Activated CD8-positive, alpha-beta memory T cell treated with anti-CD3 and anti-CD28 coated beads, Interleukin-2, amount 10 ng/mL, durations not matched to agents 7 days and 5 days (primary cell): ENCODE data around the gene ZDHHC24. TPM values are rescaled to one million over a fixed set of nuclear protein-coding genes. Genes with fewer than 3 reads are reported as not detected.
A peak's percentile ranks its signal among the peaks of the same experiment; 100 is the strongest.

Experiments
- ATAC-seq: fragments of 150-1000 bp; cut with Tn5 transposase; one replicate; pipeline ENCODE4 v1.10.0; 2021; ENCODE audit warnings: moderate library complexity
- CTCF ChIA-PET: fragments of 350-600 bp; sonication (Branson Sonifier 250); formaldehyde crosslinking; loops from one replicate; lab custom pipeline; 2021; ENCODE audit warnings: antibody characterized with exemption; lab: Charles Lee
- DNase-seq: peaks from one replicate; pipeline ENCODE4 v3.0.0-alpha.2; 2020
- H3K27ac Mint-ChIP-seq: one replicate; pipeline ENCODE4 v1.8.0; 2021; ENCODE audit warnings: mild to moderate bottlenecking, mixed read lengths
- H3K27me3 Mint-ChIP-seq: one replicate; pipeline ENCODE4 v1.8.0; 2021; ENCODE audit warnings: mixed read lengths
- H3K36me3 Mint-ChIP-seq: one replicate; pipeline ENCODE4 v1.8.0; 2021; ENCODE audit warnings: mild to moderate bottlenecking, mixed read lengths
- H3K4me1 Mint-ChIP-seq: one replicate; pipeline ENCODE4 v1.8.0; 2021; ENCODE audit warnings: mixed read lengths
- H3K4me3 Mint-ChIP-seq: one replicate; pipeline ENCODE4 v1.8.0; 2021; ENCODE audit warnings: mild to moderate bottlenecking, moderate library complexity, mixed read lengths
- H3K9me3 Mint-ChIP-seq: one replicate; pipeline ENCODE4 v1.8.0; 2022; ENCODE audit warnings: low read depth, mixed read lengths
- total RNA-seq, 2 experiments: library from RNA; stranded (reverse); gene quantifications; one replicate each; pipeline ENCODE4 v1.2.3, GENCODE V29; 2021

ZDHHC24 gene
- total RNA-seq, 2 experiments from 2014 or later: 18.7 to 19.8 TPM

DNA sequence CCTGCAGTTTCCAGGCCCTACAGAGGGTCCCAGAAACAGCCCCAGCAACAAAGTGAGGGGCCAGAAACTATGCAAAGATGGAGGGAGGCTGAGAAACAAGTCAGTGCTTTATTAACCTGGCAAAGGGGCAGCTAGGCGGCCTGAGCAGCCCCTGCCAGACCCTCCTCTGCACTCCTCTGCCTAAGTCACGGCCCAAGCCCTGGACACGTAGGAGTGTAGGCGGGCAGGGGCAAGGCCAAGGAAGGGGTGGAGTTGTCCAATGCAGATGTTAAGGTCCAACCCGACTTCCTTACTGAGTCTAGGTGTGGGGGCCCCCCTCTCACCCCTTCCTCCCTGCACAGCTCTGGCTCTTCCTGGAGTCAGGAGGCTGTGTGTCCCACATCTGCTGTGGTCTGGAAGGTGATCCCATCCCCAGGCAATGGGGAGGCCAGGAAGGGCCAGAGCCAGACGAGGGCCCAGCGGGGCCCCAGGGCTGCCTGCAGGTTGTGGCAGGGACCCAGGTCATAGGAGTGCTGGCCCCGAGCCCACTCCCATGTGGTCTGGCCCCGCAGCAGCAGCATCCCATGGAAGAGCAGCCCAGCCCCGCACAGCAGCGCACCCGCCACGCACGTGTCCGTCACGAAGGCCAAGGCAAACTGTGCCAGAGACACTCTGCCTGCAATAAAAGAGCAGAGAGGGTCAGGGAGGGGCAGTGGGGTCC lies 6.5 kb downstream of the ZDHHC24 start:
- CTCF ChIA-PET: no interaction called here
- H3K27me3 Mint-ChIP-seq: no peaks in the 10 kb centered on the region
- no peak overlapping the region for H3K27ac Mint-ChIP-seq
- H3K4me3 Mint-ChIP-seq: no peak overlapping the region
- H3K4me1 Mint-ChIP-seq: peaks cover 21% of the 10 kb centered on the region
- peaks cover 19% of the 10 kb centered on the region for H3K36me3 Mint-ChIP-seq
- ATAC-seq (no peak), DNase-seq (no peak)
- no peaks in the 10 kb centered on the region for H3K9me3 Mint-ChIP-seq

- no peak overlapping the region for H3K27ac Mint-ChIP-seq
- CTCF ChIA-PET: interaction anchor here (0.6 to 1.4 kb wide), 2 partner anchors 83 to 146 kb away, joined by 3 read pairs; no protein-coding TSS in a partner anchor
- no peaks in the 10 kb centered on the region for H3K27me3 Mint-ChIP-seq
- H3K9me3 Mint-ChIP-seq: no peaks in the 10 kb centered on the region
- DNase-seq (no peak), ATAC-seq (no peak)
- H3K4me1 Mint-ChIP-seq: no peaks in the 10 kb centered on the region
- H3K4me3 Mint-ChIP-seq: no peak overlapping the region
- H3K36me3 Mint-ChIP-seq: peaks cover 9% of the 10 kb centered on the region
Observed at GRCh38 chr11:66532784-66533183, 13.1 kb downstream of the ZDHHC24 start.

DNA sequence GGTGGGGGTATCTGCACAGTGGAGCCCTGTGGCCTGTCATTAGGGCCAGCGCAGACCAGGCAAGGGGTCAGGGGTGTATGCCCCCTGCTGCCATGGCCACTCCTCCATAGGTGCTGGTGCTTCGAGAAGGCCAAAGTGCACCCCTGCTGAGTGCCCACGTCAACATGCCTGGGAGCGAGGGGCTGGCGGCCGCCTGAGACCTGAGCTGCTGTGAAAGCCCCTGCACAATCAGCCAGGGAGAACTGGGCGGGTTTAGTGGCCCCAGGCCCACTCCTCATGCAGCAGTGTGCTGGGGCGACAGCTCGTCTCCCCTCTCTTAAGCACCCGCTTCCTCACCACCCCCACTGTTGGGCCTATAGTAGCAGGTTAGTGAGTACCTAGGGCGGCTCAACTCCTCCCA lies 14.0 kb downstream of the ZDHHC24 start:
- Mint-ChIP-seq H3K4me3 (no peak overlapping the region), H3K27ac (no peak overlapping the region), H3K4me1 (no peaks in the 10 kb centered on the region), H3K27me3 (no peaks in the 10 kb centered on the region), H3K9me3 (no peaks in the 10 kb centered on the region), H3K36me3 (peaks cover 4% of the 10 kb centered on the region)
- ATAC-seq: no peak
- DNase-seq: no peak
- CTCF ChIA-PET: no interaction called here

- no peak for DNase-seq
- peaks cover 4% of the 10 kb centered on the region for H3K36me3 Mint-ChIP-seq
- no peaks in the 10 kb centered on the region for H3K9me3 Mint-ChIP-seq
- CTCF ChIA-PET: no interaction called here
- no peaks in the 10 kb centered on the region for H3K27me3 Mint-ChIP-seq
- no peak overlapping the region for H3K4me3 Mint-ChIP-seq
- no peak for ATAC-seq
- no peak overlapping the region for H3K27ac Mint-ChIP-seq
- no peaks in the 10 kb centered on the region for H3K4me1 Mint-ChIP-seq
Observed at GRCh38 chr11:66530927-66531709, 14.7 kb downstream of the ZDHHC24 start.

DNA sequence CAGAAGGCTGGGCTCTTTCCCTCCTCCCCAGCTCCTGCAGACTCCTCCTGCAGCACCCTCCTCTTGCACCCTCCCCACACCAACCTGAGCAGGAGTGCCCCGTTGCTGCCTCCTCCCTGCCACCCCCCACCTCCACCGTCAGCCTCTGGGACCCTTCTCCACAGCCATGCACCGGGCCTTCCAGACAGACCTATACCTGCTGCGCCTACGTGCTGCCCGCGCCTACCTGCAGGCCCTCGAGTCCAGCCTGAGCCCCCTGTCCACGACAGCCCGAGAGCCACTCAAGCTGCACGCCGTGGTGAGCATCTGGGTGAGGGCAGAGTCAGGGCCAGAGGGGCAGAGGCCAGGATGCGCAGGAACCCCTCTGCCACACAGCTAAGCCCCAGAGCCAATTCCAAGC lies 16.2 kb downstream of the ZDHHC24 start:
- CTCF ChIA-PET: interaction anchor here (1.1 kb wide), 1 partner anchor 14 kb away, joined by 3 read pairs; no protein-coding TSS in a partner anchor

DNA sequence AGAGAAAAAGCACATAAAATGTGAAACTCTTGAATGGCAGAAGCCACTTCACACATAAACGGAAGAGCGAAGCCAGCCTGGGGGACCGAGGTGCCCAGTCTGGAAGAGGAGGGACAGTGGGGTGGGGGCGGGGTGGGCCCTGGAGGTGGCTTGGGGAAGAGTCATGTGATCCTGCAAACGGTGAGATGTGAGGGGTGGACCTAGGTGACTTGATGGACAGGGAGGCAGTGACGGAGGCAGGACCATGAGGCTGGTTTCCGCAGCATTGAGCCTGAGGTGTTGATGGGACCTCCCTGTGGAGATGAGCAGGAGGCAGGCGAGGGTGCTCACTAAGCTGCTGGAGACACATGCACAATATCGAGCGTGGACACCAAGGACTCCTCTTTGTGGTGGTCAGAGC lies 16.8 kb downstream of the ZDHHC24 start:
- no peaks in the 10 kb centered on the region for H3K9me3 Mint-ChIP-seq
- no peak overlapping the region for H3K27ac Mint-ChIP-seq
- peaks cover 1% of the 10 kb centered on the region for H3K36me3 Mint-ChIP-seq
- DNase-seq: no peak
- no peak overlapping the region for H3K4me3 Mint-ChIP-seq
- no peaks in the 10 kb centered on the region for H3K4me1 Mint-ChIP-seq
- H3K27me3 Mint-ChIP-seq: no peaks in the 10 kb centered on the region
- no peak for ATAC-seq
- CTCF ChIA-PET: interaction anchor here (1.1 kb wide), 1 partner anchor 14 kb away, joined by 3 read pairs; no protein-coding TSS in a partner anchor

More for the DNA sequence above, 16.2 kb downstream of the ZDHHC24 start:
- Mint-ChIP-seq H3K36me3 (no peaks in the 10 kb centered on the region), H3K27me3 (no peaks in the 10 kb centered on the region), H3K4me1 (no peaks in the 10 kb centered on the region), H3K27ac (no peak overlapping the region), H3K9me3 (no peaks in the 10 kb centered on the region), H3K4me3 (no peak overlapping the region)
- ATAC-seq (no peak), DNase-seq (no peak)

DNA sequence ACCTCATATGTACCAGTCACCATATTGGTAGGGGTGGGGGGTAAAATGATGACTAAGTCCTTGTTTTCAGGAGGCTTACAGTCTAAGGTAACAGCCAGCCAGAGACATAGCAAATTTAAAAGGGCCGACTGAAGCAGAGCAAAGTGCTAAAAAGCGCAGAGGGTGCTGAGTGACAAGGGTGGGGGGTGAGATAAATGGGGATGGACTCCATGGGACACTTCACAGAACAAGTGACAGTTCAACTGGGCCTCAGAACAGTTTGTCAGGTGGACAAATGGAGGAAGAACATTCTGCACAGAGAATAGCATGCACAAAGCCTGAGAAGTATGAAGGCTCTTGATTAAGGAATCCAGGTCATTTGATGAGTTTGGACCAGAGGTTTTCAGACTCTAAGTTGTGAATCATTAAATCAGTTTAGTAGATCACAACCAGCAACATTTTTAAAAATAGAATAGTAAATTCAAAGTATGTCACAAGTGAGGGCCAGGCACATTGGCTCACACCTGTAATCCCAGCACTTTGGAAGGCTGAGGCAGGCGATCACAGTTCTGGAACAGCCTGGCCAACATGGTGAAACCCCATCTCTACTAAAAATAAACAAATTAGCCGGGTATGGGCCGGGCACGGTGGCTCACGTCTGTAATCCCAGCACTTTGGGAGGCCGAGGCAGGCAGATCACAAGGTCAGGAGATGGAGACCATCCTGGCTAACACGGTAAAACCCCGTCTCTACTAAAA lies 21.4 kb downstream of the ZDHHC24 start:
- Mint-ChIP-seq H3K27ac (no peak overlapping the region), H3K27me3 (no peaks in the 10 kb centered on the region), H3K9me3 (no peaks in the 10 kb centered on the region), H3K4me1 (no peaks in the 10 kb centered on the region), H3K36me3 (peaks cover 10% of the 10 kb centered on the region), H3K4me3 (no peak overlapping the region)
- DNase-seq (no peak), ATAC-seq (no peak)
- CTCF ChIA-PET: no interaction called here

GRCh38 chr11:66523611-66524010 lies 22.2 kb downstream of the ZDHHC24 start:
- ATAC-seq: no peak
- DNase-seq: no peak
- no peak overlapping the region for H3K27ac Mint-ChIP-seq
- no peaks in the 10 kb centered on the region for H3K27me3 Mint-ChIP-seq
- no peaks in the 10 kb centered on the region for H3K4me1 Mint-ChIP-seq
- CTCF ChIA-PET: no interaction called here
- no peak overlapping the region for H3K4me3 Mint-ChIP-seq
- no peaks in the 10 kb centered on the region for H3K9me3 Mint-ChIP-seq
- peaks cover 12% of the 10 kb centered on the region for H3K36me3 Mint-ChIP-seq

GRCh38 chr11:66510990-66511339 lies 34.9 kb downstream of the ZDHHC24 start:
- Mint-ChIP-seq H3K4me1 (peaks cover 23% of the 10 kb centered on the region), H3K9me3 (no peaks in the 10 kb centered on the region), H3K4me3 (peak overlapping the region; percentile 84), H3K27ac (peak overlapping the region; percentile 53), H3K27me3 (no peaks in the 10 kb centered on the region), H3K36me3 (peaks cover 9% of the 10 kb centered on the region)
- ATAC-seq (no peak), DNase-seq (no peak)
- CTCF ChIA-PET: interaction anchor here (0.6 to 2.4 kb wide), 4 partner anchors 157 to 274 kb away, joined by 3 to 8 read pairs (median 3); partner anchors contain the start of gene RBM4B

- peak within 1 kb of the TSS; percentile 84 for H3K4me3 Mint-ChIP-seq
- CTCF ChIA-PET: interaction anchor here (0.6 to 2.4 kb wide), 5 partner anchors 158 to 275 kb away, joined by 3 to 8 read pairs (median 3); partner anchors contain the start of gene RBM4B
- H3K36me3 Mint-ChIP-seq: peaks cover 9% of the 10 kb centered on the region
- no peaks in the 10 kb centered on the region for H3K9me3 Mint-ChIP-seq
- ATAC-seq (peak; percentile 98), DNase-seq (peak; percentile 85)
- peak within 1 kb of the TSS; percentile 68 for H3K27ac Mint-ChIP-seq
- H3K4me1 Mint-ChIP-seq: peaks cover 23% of the 10 kb centered on the region
- no peaks in the 10 kb centered on the region for H3K27me3 Mint-ChIP-seq
Observed at GRCh38 chr11:66510271-66510989, 35.4 kb downstream of the ZDHHC24 start, which contains the start of gene BBS1. TSS of gene BBS1 (plus strand) at chr11:66510635. CDS start at chr11:66510660, 25 bp downstream.

DNA sequence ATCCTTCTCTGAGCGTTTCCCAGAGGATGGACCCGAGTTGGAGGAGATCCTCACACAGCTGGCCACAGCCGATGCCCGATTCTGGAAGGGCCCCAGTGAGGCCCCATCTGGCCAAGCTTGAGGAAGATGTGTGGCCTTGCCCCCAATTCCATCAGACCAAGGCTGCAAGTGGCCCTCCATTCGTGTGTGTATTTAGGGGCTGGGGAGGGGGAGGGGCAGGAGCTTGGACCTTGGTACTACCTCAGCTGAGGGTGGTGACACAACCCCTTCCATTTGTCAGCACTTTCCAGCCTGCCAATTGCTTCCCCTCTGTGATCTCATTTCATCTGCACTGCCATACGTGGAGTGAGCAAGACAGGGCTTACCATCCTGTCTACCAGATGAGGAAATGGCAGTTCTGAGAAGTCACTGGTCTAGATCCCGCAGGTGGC lies 36.7 kb downstream of the ZDHHC24 start:
- CTCF ChIA-PET: interaction anchor here (1.0 to 1.2 kb wide), 2 partner anchors 100 to 169 kb away, joined by 4 read pairs; partner anchors contain the start of gene RBM4B
- ATAC-seq: no peak
- H3K27ac Mint-ChIP-seq: peak overlapping the region; percentile 38

DNA sequence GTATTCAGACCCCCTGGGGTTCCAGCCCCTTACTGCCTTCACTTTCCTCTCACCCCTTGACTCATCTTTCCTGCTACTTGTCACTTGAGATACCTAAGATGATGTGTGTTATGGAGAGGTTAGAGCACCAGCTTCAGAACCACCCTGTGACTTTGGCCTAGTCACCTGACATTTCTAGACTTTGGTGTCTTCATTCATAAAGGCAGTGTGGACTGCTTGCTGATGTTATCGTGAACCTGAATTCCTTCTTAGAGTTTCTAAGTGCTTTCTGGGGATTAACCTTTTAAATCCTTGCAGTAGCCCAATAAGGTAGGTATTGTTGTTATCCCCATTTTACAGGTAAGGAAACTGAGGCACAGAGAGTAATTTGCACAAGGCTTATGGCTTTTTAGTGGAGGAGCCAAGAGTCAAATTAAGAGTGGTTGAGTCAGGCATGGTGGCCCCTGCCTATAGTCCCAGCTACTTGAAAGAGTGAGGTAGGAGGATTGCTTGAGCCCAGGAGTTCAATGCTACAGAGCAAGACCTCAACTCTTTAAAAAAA lies 40.5 kb downstream of the ZDHHC24 start:
- H3K27me3 Mint-ChIP-seq: no peaks in the 10 kb centered on the region
- CTCF ChIA-PET: no interaction called here
- no peaks in the 10 kb centered on the region for H3K9me3 Mint-ChIP-seq
- peaks cover 14% of the 10 kb centered on the region for H3K4me1 Mint-ChIP-seq
- no peak overlapping the region for H3K4me3 Mint-ChIP-seq
- DNase-seq (no peak), ATAC-seq (no peak)
- H3K36me3 Mint-ChIP-seq: peaks cover 17% of the 10 kb centered on the region
- no peak overlapping the region for H3K27ac Mint-ChIP-seq

More for the DNA sequence above, 36.7 kb downstream of the ZDHHC24 start:
- Mint-ChIP-seq H3K36me3 (peaks cover 11% of the 10 kb centered on the region), H3K4me1 (peaks cover 23% of the 10 kb centered on the region), H3K27me3 (no peaks in the 10 kb centered on the region), H3K4me3 (no peak overlapping the region), H3K9me3 (no peaks in the 10 kb centered on the region)
- no peak for DNase-seq
